IPS-NIHi7 (cell line): ENCODE results near the gene SLC7A7.
A peak's percentile ranks its signal among the peaks of the same experiment; 100 is the strongest.
"Not testable (repeated sequence)": the region's sequence is repeated elsewhere in the genome, so short reads cannot be mapped to it uniquely, and the experiment has no call there.

Experiments
- DNase-seq: peaks from one replicate; pipeline ENCODE4 v3.0.0; 2012; ENCODE audit warnings: mixed read lengths; ENCODE audit errors: extremely low spot score

Gene SLC7A7

DNA sequence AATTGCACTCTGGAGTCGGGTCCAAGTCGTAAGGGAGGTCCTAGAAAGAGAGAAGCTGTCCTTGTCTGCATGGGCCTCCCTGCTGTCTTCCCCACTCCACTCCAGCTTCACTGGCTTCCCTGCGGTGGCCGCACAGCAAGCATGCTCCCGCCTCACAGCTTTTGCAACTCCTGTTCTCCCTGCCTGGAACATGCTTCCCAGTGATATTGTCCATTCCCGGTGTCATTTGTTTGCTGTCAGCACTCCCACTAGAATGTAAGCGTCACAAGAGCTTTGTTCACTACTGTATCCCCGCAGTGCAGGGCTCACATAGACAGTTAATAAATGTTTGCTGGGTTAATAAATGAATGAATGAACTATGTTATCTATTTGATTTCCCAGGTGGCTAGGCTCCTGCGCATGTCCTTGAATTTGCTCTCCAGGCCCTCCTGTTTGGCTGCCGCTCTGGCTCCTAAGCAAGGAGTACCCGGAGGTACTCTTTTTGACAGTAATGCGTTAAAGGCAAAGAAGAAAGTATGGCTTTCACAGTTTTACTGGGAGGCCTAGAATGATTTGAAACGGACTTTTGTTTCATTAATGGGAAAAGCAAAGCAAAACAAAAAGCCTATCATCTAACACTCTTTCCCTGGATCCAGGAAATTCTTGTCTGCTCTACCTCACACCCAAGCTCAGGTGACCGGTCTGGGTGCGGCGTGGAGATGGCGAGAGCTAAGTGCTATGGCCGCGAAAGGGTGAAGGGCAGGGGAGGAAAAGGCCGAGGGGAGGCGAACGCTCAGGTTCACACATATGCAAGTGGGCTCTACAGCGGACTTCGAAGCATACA, 6.2 kb upstream of the SLC7A7 start:
- DNase-seq, result peak; percentile 10

DNA sequence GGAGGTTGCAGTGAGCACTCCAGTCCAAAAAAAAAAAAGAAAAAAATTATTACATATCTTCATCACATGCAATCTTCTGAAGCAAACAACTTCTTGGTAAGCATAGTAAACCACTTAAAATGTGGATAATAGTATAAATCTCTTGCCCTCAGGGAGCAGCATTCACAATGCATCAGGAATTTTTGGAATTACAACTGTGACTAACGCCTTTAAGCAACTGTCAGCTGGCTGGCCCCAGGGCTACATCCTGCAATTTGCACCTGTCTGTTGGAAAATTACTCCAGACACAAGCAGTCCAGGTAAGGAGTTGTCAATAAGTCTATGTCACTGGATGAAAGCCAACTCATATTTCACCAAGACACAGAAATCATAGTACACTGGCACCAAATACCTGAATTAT, 5.5 kb upstream of the SLC7A7 start:
- DNase-seq, result peak; percentile 5

DNA sequence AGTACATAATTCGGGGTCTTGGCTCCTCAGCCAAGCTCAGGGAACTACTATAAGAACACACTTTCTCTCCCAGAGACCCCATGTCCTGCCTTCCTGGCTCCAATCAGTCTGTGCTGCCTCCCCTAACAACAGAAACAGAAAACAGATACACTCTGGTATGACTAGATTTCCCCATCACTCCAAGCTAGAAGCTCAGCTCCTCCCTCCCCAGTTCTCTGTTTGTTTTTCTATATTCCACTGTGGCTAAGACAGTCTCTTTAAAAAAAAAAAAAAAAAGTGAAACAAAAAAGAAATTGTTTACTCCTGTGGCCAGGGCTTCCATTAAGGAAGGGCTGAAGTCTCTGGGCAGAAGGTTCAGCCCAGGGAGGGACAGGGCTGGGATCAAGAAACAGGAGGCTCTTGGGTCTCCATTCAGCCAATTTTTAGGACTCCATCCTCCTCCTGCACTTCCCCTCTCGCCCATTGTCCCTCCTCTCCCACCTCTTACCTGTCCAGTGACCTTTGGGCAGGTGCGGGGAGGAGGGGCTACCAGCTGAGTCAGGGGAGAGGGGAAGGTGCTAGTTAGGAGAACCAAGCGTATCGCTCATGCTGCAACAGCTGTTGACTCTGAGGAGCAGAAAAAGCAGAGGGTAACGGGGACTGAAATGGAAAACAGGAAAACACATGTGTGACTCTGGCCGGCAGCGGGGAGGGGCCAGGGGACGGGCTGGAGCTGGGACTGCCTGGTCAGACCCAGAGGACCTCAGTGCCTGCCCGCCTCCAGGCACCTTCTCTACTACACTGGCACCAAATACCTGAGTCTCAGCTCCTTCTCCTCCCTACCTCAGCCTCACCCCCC, 4.1 kb upstream of the SLC7A7 start:
- peak; percentile 58 for DNase-seq

DNA sequence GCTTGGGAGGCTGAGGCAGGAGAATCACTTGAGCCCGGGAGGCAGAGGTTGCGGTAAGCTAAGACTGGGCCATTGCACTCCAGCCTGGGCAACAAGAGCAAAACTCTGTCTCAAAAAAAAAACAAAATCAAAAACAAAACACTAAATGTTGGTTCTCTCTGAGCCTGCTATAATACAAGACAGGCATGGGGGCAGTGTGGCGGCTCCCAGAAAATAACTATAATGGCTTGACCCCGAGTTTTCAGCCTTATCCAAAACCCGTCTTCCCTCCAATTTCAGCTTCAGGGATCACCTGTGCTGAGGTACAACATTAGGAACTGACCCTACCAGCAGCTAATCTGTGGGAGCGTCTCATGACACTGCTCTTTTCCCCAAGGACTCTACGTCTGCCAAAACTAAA, 862 bp downstream of the SLC7A7 start:
- DNase-seq, result no peak

DNA sequence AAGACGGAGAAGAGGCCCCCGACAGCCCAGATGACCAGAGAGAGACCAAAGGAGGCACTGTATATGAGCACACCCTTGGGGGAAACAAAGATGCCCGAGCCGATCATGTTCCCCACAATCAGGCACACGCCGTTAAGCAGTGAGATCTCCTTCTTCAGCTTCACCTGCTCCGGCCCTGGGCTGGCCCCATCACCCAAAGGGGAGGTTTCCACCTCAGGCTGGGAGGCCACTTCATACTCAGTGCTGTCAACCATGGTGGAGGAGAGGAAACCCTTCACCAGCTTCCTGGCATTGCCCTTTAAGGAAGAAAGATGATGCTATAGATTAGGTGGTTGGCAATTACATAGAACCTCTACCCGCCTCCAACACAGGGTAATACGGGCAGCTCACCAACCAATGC, 2.1 kb downstream of the SLC7A7 start:
- DNase-seq, result no peak

DNA sequence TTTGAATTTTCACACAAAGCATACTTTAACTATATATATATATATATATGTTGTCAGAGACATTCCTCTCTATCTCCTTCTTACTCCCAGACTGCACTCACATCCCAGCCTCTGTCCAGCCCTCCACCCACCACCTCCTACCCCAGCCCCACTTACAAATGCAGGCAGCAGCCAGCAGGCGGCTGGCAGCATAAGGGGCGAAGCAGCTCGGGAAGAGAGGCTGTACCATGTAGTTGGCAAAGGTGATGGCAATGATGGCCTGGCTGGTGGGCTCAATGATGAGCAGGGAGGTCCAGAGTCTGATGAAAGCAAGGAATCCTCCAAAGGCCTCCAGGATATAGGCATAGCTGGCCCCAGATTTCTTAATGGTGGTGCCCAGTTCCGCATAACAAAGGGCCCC, 2.5 kb downstream of the SLC7A7 start:
- DNase-seq, result peak; percentile 42

DNA sequence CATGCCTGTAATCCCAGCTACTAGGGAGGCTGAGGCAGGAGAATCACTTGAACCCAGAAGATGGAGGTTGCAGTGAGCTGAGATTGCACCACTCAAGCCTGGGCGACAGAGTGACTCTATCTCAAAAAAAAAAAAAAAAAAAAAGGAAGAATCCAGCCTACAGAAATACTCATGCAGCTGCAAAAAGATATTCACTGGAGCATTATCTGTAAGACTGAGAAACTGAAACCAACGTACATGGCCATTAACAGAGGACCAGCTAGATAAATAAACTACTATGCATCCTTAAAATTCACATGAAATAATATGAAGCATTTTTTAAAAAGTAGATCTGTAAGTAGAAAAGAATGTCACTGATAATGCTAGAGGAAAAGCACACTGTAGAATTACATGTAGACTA, 3.5 kb downstream of the SLC7A7 start:
- no peak for DNase-seq

DNA sequence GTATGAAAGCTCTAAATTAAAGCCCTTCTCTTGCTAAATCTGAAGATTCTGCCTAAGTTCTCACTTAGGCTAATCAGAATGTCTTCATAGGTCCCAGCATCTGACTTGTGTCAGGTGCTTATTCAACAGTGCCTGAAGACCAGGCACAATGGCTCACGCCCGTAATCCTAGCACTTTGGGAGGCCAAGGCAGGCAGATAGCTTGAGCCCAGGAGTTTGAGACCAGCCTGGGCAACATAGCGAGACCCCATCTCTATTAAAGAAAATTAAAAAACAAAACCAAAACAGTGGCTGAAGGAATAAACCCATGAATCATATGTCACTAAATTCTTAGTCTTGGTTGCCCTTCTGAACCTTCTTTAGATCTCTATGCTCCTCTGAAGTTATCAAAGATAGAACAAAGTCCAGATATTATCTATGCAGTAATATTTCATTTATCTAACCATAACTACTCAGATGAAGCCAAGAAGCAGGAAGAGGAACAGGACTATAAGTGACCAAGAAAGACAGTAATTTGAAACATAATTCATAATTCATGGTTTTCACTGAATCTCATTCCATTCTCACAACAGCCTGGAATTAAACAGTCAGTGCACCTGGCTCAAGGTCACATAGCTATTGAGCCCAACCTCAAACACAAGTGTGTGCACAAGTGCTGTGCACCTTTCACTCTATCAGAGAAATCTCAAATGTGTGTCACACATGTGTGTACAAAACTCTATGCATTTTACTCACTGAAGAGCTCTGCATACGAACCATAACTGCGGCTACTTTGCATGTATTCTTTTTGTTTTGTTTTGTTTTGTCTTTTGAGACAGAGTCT, 6.6 kb downstream of the SLC7A7 start:
- DNase-seq, result no peak

DNA sequence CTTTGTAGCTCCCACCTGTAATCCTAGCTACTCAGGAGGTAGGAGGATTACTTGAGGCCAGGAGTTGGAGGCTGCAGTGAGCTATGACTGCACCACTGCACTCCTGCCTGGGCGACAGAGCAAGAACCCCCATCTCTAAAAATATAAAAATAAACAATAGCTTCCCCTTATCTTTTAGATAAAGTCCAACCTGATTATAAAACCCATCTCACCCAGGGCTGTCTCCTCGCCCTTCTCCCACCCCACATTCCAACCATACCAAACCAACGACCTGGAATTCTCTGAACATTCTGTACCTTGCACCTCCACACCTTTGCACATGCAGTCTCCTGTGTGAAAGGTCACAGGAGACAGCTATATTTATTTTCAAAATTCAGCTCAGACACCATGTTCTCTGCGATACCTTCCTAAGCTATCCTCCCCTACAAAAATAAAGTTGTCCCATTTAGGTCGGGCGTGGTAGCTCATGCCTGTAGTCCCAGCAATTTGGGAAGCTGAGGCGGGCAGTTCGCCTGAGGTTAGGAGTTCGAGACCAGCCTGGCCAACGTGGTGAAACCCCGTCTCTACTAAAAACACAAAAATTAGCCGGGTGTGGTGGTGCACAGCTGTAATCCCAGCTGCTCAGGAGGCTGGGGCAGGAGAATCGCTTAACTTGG, 7.7 kb downstream of the SLC7A7 start:
- no peak for DNase-seq

DNA sequence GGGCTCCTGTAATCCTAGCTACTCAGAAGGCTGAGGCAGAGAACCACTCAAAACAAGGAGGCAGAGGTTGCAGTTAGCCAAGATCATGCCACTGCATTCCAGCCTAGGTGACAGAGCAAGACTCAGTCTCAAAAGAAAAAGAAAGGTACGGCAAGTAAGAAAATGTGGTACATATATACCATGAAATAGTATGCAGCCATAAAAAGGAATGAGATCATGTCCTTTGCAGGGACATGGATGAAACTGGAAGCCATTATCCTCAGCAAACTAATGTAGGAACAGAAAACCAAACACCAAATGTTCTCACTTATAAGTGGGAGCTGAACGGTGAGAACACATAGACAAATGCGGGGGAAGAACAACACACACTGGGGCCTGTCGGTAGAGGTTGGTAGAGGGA, 10.0 kb downstream of the SLC7A7 start:
- DNase-seq, result not testable (repeated sequence)

DNA sequence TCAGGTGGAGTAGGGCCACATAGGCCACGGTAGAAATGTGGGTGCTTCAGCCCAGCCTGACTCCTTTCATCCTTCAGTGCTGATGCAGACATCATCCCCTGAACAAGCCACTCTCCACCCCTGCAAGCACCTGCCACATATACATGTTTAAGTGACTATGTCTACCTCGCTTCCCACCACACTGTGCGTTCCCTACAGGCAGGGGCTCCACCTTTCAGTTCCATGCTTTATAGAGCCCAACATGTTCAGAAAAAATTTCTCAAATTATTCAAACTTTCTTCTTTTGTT, 11.6 kb downstream of the SLC7A7 start:
- DNase-seq, result no peak

DNA sequence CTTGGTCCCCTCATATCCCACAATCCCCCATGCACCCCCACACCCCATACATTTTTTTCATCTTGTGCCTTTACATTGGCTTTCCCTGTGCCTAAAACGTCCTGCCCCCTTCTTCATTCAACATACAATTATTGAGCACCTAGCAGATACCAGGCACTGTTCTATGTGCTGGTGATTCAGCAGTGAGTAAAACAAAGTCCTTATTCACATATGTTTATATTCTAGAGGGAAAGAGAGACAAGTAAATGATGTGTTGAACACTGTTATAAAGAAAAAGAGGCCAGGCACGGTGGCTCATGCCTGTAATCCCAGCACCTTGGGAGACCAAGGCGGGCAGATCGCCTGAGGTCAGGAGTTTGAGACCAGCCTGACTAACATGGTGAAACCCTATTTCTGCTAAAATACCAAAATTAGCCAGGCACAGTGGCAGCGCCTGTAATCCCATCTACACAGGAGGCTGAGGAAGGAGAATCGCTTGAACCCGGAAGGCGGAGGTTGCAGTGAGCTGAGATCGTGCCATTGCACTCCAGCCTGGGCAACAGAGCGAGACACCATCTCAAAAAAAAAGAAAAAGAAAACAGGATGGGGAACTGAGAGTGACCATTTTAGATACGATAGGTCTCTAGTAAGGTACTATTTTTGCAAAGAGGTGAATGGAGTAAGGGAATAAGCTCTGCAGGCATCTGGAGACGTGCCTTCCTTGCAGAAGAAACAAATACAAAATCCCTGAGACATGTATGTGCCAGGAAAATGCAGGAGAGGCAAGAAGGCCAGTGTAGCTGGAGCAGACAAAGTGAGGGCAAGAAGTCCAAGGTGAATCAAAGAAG, 12.2 kb downstream of the SLC7A7 start:
- no peak for DNase-seq

DNA sequence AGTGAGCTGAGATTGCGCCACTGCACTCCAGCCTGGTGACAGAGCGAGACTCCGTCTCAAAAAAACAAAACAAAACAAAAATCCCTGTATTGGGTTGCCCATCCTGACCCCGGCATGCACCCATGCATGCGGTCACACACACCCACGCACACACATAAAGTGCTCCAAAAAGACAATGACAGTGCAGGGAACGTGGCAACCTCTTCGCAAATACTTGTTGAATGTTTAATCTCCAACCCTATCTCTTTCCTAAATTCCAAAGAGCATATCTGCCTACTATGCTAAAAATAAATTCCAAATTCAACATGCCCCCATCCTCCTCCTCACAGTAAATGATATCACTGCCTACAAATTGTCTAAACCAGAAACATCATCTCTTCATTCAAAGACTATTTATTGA, 13.5 kb downstream of the SLC7A7 start:
- no peak for DNase-seq

DNA sequence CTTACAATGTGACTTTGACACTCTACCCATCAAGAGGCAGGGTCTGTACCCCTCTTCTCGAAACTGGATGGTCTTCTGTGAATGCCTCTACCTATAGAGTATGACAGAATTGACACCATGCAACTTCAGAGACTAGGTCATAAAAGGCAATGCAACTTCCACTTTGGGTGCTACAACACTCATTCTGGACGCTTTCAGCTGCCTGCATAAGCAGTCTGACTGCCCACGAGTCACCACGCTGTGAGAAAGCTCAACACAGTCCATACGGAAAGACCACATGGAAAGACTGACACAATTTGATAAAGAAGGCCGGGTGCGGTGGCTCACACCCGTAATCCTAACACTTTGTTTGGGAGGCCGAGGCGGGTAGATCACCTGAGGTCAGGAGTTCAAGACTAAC, 14.9 kb downstream of the SLC7A7 start:
- DNase-seq, result no peak

DNA sequence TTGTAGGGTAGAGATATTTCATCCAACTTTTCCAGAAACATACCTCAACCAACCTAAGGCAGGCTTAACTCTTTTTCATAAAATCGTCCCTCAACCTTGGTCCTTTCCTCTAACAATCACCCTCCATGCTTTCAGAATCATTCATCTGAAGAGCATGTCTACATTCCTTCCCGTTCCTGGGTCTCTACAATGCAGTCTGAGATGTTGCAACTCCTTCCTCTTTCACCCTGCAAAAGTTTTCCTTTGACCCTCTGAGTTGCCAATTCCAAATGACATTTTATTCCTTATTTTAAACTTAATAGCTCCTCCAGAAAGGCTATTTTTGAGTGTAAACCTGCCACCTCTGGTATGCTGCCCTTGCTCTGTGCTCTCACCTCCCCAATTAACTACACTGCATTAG, 16.7 kb downstream of the SLC7A7 start:
- DNase-seq, result no peak

DNA sequence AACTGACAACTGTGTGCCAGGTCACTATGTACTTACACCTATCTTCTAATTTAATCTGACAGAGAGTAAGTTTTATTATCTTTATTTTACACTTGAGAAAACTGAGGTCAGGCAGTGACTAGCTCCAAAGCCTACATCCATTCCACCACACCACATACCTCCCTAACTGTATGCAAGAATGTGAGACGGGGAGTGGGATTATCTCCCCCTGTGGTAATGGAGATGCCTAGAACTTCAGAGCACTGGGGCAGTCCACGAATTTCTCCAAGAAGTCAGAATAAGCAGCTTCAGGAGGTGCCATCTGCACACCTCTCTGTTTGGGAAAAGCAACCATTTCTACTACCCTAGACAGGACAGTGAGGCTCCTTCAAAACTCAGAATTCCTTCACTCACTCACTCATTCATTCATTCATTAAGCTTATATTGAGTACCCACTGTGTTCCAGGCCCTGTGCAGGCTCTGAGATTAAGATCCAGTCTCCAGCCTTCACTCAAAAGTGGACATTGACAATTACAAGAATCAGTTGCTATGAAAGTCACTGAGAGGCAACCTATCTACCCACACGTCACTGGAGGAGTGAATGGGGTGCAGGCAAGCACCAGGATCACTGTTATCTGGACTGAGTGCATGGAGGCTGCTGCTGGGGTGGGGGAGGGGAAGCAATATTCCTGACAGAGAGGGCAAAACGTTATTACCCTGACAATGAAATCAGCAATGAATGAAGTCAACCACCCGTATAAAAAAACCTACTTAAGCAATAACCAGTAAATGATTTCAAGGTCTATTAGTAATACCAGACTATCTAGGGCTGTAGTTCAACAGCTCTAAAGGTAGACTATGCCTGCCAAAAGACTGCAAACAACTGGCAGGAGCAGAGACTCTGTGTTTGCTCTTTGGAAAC, 18.0 kb downstream of the SLC7A7 start:
- no peak for DNase-seq

DNA sequence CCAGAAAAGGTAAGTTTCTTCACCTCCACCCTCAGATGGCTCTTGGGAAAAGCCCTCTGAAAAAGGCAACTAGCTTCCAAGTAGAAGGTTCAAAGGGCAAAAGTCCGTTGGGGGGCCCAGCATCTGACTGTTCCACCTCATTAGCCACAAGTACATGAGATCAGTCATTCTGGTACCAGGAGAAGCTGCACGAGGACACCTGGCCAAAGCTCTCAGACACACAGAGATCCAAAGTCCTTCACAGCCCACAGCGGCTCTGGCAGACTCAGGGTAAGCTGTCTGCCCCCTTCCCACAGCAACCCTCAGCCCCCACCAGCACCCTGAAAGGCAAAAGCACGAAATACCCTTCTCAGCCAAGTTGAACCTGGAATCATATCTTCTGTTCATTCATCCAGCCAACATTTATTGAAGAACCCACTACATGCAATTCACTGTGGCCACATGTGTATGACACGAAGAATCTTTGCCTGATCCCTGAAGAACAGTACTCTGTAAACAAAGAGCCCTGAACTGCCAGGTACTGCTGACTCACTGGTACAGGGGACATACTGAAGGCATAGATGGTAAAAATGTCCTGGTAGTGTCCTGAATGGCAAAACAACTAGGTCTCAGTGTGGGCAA, 19.0 kb downstream of the SLC7A7 start:
- no peak for DNase-seq

DNA sequence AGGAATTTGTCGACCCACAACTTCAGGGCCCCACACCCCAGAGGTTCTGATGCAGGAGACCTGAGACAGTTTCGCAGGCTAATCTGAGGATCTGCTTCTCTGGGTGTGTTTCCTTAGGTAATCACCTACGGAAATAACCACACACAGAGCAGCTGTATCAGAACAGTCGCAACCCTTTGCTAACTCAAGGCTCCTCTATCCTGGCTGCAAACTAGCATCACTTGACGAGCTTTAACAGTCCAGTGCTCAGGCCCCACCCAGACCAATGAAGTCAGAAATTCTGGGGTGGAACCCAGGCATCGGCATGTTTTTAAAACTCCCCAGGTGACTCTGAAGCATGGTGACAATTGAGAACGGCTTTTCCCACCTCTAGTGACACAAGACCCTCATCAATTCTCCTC, 20.7 kb downstream of the SLC7A7 start:
- no peak for DNase-seq

DNA sequence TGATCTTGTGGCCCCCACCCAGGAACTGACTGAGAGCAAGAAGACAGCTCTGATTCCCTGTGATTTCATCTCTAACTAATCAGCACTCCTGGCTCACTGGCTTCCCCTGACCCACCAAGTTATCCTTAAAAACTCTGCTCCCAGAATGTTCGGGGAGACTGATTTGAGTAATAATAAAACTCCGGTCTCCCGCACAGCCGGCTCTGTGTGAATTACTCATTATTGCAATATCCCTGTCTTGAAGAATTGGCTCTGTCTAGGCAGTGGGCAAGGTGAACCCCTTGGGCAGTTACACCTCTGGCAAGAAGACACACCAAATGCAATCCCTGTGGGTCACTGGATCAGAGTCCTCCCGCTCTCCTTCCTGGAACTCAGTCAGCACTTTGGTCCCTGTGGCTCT, 21.3 kb downstream of the SLC7A7 start:
- DNase-seq, result no peak

DNA sequence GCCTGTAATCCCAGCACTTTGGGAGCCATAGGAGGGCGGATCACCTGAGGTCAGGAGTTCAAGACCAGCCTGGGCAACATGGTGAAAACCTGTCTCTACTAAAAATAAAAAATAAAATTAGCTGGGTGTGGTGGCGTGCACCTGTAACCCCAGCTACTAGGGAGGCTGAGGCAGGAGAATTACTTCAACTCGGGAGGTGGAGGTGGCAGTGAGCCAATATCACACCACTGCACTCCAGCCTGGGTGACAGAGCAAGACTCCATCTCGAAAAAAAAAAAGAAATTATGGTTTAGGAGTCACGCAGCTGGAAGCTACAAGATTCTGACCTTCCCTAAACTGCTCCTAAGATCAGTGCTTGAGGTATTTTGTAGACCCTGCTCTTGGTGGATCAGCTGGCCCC, 21.7 kb downstream of the SLC7A7 start:
- DNase-seq, result not testable (repeated sequence)
